ENCODE measurements around the gene HESX1. TPM values are rescaled to one million over a fixed set of nuclear protein-coding genes. Genes with fewer than 3 reads are reported as not detected.

The HESX1 gene
- polyA plus RNA-seq, 1 donor from 2014 or later = 1.1 TPM

Other genes starting within 250 kb of the HESX1 start
- not detected for gene SPATA12, start 139.3 kb downstream of the HESX1 start, polyA plus RNA-seq
- gene IL17RD, start 34.6 kb downstream of the HESX1 start, polyA plus RNA-seq = not detected
- 125 TPM for gene APPL1, start 27.8 kb upstream of the HESX1 start, polyA plus RNA-seq
- 0.53 TPM for gene ASB14, start 92.7 kb upstream of the HESX1 start, polyA plus RNA-seq

All from IgD-negative memory B cell (primary cell).